GM19372 (cell line): ENCODE measurements around the gene CRISP3.
"Not testable (repeated sequence)": the region's sequence is repeated elsewhere in the genome, so short reads cannot be mapped to it uniquely, and the experiment has no call there.

Source experiments
- ATAC-seq: cut with Tn5 transposase; IDR thresholded peaks from one replicate; pipeline ENCODE4 v1.9.1; 2021; ENCODE audit warnings: mild to moderate bottlenecking, low read depth, moderate library complexity; ENCODE audit not compliant: unreplicated experiment

Gene CRISP3, protein sequence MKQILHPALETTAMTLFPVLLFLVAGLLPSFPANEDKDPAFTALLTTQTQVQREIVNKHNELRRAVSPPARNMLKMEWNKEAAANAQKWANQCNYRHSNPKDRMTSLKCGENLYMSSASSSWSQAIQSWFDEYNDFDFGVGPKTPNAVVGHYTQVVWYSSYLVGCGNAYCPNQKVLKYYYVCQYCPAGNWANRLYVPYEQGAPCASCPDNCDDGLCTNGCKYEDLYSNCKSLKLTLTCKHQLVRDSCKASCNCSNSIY

GRCh38 chr6:49744259-49744658 is at the start of gene CRISP3:
Gene CRISP3, minus strand, starts transcription at chr6:49744388. Its CDS starts 21 bp downstream, at chr6:49744367.
- ATAC-seq, result no peak

DNA sequence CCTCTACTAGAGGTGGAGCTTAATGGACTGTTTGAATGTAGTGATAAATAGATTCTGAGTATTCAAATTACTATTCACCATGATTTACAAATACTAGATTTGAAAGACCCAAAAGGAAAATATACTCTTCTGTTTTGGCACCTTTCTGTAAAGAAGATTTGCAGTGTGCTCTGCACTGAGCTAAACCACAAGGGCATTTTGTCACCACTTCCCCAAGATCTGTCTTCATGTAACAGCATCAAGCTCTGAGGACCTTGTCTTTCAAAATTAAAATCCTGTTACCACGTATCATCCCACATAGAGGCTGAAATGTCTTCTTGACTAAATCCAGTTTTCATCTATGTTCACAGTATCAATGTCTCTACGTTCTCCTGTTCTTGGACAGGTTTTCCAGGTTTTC is 46.2 kb upstream of the CRISP3 start:
- ATAC-seq, result no peak

DNA sequence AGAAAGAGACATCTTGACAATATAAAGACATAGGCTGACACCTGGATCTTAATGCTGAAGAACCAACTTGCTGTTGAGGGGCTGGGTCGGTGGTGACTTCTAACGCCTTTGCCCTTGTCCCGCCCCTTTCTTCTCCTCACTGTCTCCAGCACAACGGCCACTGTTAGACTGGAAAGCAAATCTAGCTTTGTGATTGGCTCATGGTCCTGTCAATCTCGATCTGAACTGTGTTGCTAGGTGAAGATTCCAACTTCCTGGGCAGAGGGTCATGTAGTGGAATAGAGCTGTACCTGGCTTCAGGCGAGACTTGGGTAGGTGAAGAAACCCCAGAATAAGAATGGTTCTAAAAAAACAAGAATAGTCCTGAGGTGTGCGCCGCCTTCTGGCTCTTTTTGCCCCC is 43.0 kb upstream of the CRISP3 start, which contains the start of gene PGK2:
PGK2 (minus strand) TSS at position 110 of the 400 bp plus-strand sequence; CDS start at position 12, 98 bp downstream.
- no peak for ATAC-seq

- ATAC-seq, result no peak
Measured at GRCh38 chr6:49784272-49784671, 40.1 kb upstream of the CRISP3 start.

GRCh38 chr6:49782725-49783124 is 38.5 kb upstream of the CRISP3 start:
- ATAC-seq, result no peak

GRCh38 chr6:49782293-49782692 is 38.1 kb upstream of the CRISP3 start:
- no peak for ATAC-seq

DNA sequence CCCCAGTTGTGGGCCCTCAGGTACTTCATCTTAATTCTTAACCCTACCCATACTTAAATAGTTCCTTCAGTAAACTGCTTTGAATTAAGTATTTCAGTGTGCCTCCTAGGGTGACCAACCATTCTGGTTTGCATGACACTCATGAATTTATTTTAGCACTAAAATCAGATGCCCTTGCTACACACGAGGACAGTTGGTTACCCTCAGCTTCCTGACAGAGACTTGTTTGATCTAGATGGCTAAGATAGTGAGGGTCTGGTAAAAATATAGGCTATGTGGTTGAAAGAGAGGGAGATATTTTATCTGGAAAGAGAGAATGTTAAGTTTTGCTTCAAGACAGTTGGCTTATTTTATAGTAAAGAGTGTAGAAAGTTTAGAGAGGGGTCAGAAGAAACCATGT is 32.3 kb upstream of the CRISP3 start:
- ATAC-seq, result no peak

GRCh38 chr6:49775043-49775442 is 30.9 kb upstream of the CRISP3 start:
- no peak for ATAC-seq

GRCh38 chr6:49772285-49772684 is 28.1 kb upstream of the CRISP3 start:
- ATAC-seq, result no peak

GRCh38 chr6:49766762-49767161 is 22.6 kb upstream of the CRISP3 start:
- no peak for ATAC-seq

- no peak for ATAC-seq
Measured at GRCh38 chr6:49764571-49765236, 20.5 kb upstream of the CRISP3 start.

DNA sequence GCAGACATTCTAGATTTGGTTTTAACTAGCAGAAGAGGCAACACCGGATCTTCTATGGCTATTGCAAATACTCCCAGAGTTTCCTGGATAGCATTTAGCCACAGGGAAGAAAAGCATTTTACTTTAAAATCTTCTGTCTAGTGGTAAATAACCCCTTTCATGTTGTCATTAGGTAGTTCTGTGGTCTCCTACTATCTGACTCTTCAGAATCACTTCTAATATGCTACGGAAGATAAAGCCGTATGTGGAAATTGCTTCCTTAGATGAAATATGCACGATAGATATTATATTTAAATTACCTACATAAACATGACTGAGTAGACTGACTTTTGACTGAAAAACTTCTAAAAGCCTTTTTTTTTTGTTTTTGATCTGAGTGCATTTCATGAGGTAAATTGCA is 759 bp downstream of the CRISP3 start:
- no peak for ATAC-seq

DNA sequence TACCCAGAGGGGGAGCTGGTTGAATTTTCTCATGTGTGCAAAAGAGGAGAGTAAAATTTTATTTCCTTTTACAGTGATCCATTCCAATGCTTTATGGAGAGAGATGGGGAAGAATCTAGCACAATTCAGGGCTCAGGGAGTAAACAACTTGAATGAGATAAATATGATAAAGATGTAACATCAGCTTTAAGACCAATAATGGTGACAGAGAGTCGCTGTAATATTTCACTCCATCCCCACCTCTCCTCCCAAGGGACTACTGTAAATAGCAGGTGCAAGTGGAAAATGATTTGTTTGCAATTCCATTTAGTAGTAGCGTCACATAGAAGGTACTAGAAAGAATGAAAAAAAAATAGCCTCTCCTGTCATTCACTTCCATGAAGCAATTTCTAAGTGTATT is 4.8 kb downstream of the CRISP3 start:
- no peak for ATAC-seq

DNA sequence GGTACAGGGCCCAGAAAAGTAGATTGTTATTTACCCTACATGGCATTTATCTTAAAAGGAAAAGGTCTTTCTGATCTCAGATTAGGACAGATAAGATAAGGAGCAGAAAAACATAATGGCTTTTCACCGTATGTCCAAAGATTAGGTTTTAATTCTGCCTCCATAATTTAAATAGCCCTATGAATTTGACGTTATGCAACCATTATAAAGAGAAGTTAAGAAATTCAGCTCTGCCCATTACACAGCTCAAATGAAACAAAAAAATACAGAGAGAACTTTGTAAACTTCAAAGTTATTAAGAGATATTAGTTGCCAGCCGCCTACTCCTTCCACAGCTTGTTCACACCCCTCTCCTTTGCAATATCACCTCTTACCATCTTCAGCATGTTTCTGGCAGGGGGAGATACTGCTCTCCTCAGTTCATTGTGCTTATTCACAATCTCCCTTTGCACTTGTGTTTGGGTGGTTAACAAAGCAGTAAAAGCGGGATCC is 8.1 kb downstream of the CRISP3 start:
- ATAC-seq, result no peak

- no peak for ATAC-seq
Measured at GRCh38 chr6:49733680-49734079, 10.5 kb downstream of the CRISP3 start.

- no peak for ATAC-seq
Measured at GRCh38 chr6:49732781-49733180, 11.4 kb downstream of the CRISP3 start.

DNA sequence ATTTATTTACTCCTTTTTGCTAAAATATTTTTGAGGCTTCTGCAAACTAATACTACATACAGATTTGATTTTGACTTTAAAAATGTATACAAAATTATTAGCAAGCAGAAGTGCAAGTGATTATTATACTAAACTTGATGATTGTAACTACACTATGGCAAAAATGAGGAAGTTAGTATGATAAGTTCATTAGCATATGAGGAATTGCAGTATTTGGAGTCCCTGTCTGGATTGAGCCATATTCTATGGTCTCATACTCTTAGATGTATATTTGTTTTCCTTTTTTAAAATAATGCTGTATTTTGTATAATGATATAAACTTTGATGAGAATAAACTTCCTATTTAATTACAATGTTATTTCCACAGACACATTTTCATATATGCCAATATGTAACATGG is 13.9 kb downstream of the CRISP3 start:
- ATAC-seq, result no peak

GRCh38 chr6:49723917-49724316 is 20.3 kb downstream of the CRISP3 start:
- ATAC-seq, result not testable (repeated sequence)

- ATAC-seq, result no peak
Measured at GRCh38 chr6:49721297-49721696, 22.9 kb downstream of the CRISP3 start.

DNA sequence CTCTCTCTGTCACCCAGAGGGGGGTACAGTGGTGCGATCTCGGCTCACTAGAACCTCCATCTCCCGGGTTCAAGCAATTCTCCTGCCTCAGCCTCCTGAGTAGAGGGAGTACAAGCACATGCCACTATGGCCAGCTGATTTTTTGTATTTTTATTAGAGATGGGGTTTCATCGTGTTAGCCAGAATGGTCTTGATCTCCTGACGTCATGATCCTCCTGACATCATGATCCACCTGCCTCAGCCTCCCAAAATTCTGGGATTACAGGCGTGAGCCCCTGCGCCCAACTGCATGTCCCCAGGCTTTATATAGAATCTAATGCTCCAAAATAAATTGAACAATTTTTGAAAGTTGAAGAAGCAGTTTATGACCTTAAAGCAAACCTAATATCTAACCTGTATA is 23.8 kb downstream of the CRISP3 start:
- ATAC-seq, result no peak

GRCh38 chr6:49713346-49713745 is 30.8 kb downstream of the CRISP3 start, which contains the start of gene CRISP2:
Gene CRISP2, minus strand, starts transcription at chr6:49713543. Its CDS starts 4,347 bp downstream, at chr6:49709196.
- ATAC-seq, result no peak

- ATAC-seq, result no peak
Measured at GRCh38 chr6:49698478-49698877, 45.7 kb downstream of the CRISP3 start.
